ENCODE data around the gene CPPED1. TPM values are rescaled to one million over a fixed set of nuclear protein-coding genes. Genes with fewer than 3 reads are reported as not detected.

CPPED1 gene
- total and polyA plus RNA-seq, 10 of the 15 experiments (the other 5 are each of a cell fraction or from before 2014, with no cell fraction given) = 7.1 to 39.0 (median 16.0) TPM

GRCh38 chr16:12637002-12637401 lies 166.7 kb downstream of the CPPED1 start:
- Histone ChIP-seq H4K20me1 (ENCODE audit: control insufficient read depth, insufficient read depth) (no peaks in the 10 kb centered on the region), H3K36me3 (ENCODE audit: control insufficient read depth in 2 of 2, insufficient read depth in 2 of 2, low read length in 1 of 2) (no peaks in the 10 kb centered on the region), H2AFZ (ENCODE audit: control insufficient read depth, low read depth, low read length) (no peak overlapping the region), H3K4me1 (ENCODE audit: control insufficient read depth, insufficient read depth, low read length) (no peaks in the 10 kb centered on the region), H3K79me2 (ENCODE audit: control insufficient read depth, insufficient read depth, low read length) (no peaks in the 10 kb centered on the region), H3K27ac (ENCODE audit: control insufficient read depth, insufficient read depth) (no peak overlapping the region), H3K27me3 (replicated peaks in 1 of 2; ENCODE audit: control insufficient read depth in 2 of 2, insufficient read depth in 2 of 2, low read length in 1 of 2) (peaks cover 0 to 2% of the 10 kb centered on the region in 2 experiments; a peak in 1 of 4 replicates), H3K9me3 (replicated peaks; ENCODE audit: control insufficient read depth, insufficient read depth, low read length) (no peaks in the 10 kb centered on the region; the same call in 2 of the 3 replicates), H3K9ac (ENCODE audit: control insufficient read depth, insufficient read depth, low read length) (no peak overlapping the region), H3K4me2 (ENCODE audit: control insufficient read depth, insufficient read depth) (no peak overlapping the region), H3K4me3 (no peak overlapping the region)
- TF ChIP-seq E4F1 (IDR thresholded peaks at IDR 0.05; ENCODE audit: borderline replicate concordance, partially characterized antibody) = no peak
- TF ChIP-seq SIX5 (IDR thresholded peaks at IDR 0.05; ENCODE audit: low read depth, low read length, severe bottlenecking) = no peak
- no peak for TF ChIP-seq ZNF592 (IDR thresholded peaks at IDR 0.05)
- TF ChIP-seq RELB (IDR thresholded peaks at IDR 0.05; ENCODE audit: low read depth) = no peak
- TF ChIP-seq CEBPB (IDR thresholded peaks at IDR 0.05; ENCODE audit: borderline replicate concordance in 1 of 2, low read depth in 2 of 2, low read length in 2 of 2) = no peak
- no peak for TF ChIP-seq ZZZ3 (IDR thresholded peaks at IDR 0.05; ENCODE audit: control insufficient read depth, insufficient read length, low read depth)
- TF ChIP-seq NR2C1 (IDR thresholded peaks at IDR 0.05) = no peak
- no peak for TF ChIP-seq JUND (IDR thresholded peaks at IDR 0.05; ENCODE audit: low read depth, low read length)
- no peak for TF ChIP-seq ZNF207 (IDR thresholded peaks at IDR 0.05; ENCODE audit: borderline replicate concordance)
- TF ChIP-seq MYB (IDR thresholded peaks at IDR 0.05; ENCODE audit: borderline replicate concordance, low read depth, low read length) = no peak
- no peak for TF ChIP-seq GATAD2B (conservative IDR thresholded peaks at IDR 0.05; ENCODE audit: low read depth)
- no peak for TF ChIP-seq HDAC2 (IDR thresholded peaks at IDR 0.05)
- TF ChIP-seq NFYB (IDR thresholded peaks at IDR 0.05; ENCODE audit: insufficient read depth, low read depth, low read length) = no peak
- no peak for TF ChIP-seq MLLT1 (IDR thresholded peaks at IDR 0.05)
- no peak for DNase-seq (ENCODE audit: low read depth, low spot score)
- FAIRE-seq = no peak
- no TSS peak for BruUV-seq (replicated peaks)
- no peak for ATAC-seq
- POLR2A ChIA-PET = no interaction called here
- CTCF ChIA-PET = no interaction called here
- in situ Hi-C loops (cut with MboI) (no loop called here), intact Hi-C loops (cut with micrococcal nuclease; ENCODE audit: unreplicated experiment) (no loop called here)
- RAD21 ChIA-PET (ENCODE audit: unreplicated experiment) = no interaction called here
- SMC1A ChIA-PET (ENCODE audit: uncharacterized antibody, unreplicated experiment) = no interaction called here
- WGBS (ENCODE audit: insufficient coverage, insufficient replicate concordance, low lambda C conversion rate, missing lambda C conversion rate) = 72% methylated on average over 10 of the region's 12 CpGs
